ENCODE results near the gene ANK3. TPM values are rescaled to one million over a fixed set of nuclear protein-coding genes. Genes with fewer than 3 reads are reported as not detected.

ANK3 gene
- total and polyA plus RNA-seq, 7 donors: 10.8 to 86.7 (median 42.5) TPM

DNA sequence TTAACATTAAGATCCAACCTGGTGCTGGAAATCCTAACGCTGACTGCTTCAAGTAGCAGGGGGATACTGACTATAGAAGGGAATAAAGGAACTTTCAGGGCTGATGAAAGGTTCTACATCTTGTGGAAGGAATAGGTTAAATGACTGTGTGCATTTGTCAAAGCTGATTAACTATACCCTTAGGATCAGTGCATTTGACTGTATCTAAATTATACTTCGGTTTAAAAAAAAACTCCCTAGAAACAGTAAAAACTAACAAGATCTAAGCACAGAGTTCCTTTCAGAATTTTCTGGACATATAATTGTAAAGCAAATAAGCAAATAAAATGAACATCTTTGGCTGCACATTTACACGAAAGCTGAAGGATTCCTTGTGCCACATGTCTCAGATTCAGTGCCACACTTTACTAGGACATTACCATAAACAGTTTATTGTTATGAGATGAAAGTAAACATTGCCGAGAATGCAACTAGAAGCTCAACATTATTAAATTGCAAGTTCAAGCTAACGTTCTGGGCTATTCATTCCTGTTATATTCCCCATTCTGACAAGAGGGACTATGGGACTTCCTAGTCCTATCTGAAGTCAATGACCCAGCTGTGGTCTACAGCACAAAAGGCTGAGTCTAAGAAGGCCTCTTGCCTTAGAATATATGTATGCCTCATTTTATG lies 20.7 kb downstream of the ANK3 start:
- Histone ChIP-seq H3K27ac (no peak overlapping the region), H3K4me1 (peaks cover 0 to 14% (median 7%) of the 10 kb centered on the region in 4 donors), H3K4me3 (no peak overlapping the region), H3K9me3 (no peaks in the 10 kb centered on the region), H3K36me3 (no peaks in the 10 kb centered on the region), H3K27me3 (no peaks in the 10 kb centered on the region)
- TF ChIP-seq, protein P1, sequence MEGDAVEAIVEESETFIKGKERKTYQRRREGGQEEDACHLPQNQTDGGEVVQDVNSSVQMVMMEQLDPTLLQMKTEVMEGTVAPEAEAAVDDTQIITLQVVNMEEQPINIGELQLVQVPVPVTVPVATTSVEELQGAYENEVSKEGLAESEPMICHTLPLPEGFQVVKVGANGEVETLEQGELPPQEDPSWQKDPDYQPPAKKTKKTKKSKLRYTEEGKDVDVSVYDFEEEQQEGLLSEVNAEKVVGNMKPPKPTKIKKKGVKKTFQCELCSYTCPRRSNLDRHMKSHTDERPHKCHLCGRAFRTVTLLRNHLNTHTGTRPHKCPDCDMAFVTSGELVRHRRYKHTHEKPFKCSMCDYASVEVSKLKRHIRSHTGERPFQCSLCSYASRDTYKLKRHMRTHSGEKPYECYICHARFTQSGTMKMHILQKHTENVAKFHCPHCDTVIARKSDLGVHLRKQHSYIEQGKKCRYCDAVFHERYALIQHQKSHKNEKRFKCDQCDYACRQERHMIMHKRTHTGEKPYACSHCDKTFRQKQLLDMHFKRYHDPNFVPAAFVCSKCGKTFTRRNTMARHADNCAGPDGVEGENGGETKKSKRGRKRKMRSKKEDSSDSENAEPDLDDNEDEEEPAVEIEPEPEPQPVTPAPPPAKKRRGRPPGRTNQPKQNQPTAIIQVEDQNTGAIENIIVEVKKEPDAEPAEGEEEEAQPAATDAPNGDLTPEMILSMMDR (IDR thresholded peaks at IDR 0.05): no peak
- TF ChIP-seq EP300 (IDR thresholded peaks at IDR 0.05): no peak
- no peak for TF ChIP-seq POLR2A (IDR thresholded peaks at IDR 0.05)
- no peak for TF ChIP-seq POLR2AphosphoS5 (IDR thresholded peaks at IDR 0.05)
- intact Hi-C loops (cut with DNase I): no loop called here
- DNase-seq: no peak
- 36 to 69% methylated on average over 5 of the region's 5 CpGs for WGBS, 2 donors

DNA sequence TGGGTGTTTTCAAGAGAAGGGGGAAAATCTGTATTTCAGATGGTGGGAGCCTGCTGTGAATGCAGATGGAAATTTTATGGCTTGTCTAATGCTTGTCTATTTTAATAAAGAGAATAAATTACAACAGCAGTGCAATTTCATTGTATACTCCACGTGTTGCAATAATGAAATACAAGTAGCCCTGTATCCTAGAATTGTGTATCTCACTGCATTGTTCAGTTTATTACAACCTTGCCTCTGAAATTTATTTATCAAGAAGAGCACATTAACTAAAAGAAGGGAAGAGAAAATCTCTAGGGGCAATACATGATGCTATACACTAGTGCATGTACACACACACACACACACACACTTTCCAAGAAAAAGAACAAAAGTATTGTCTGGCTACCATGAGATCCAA lies 21.8 kb downstream of the ANK3 start:
- no peak for DNase-seq
- Histone ChIP-seq H3K36me3 (no peaks in the 10 kb centered on the region), H3K4me1 (peaks cover 0 to 14% (median 7%) of the 10 kb centered on the region in 4 donors), H3K4me3 (no peak overlapping the region), H3K27ac (no peak overlapping the region), H3K9me3 (no peaks in the 10 kb centered on the region), H3K27me3 (no peaks in the 10 kb centered on the region)
- intact Hi-C loops (cut with DNase I): no loop called here
- TF ChIP-seq, protein P1 (IDR thresholded peaks at IDR 0.05): no peak
- no peak for TF ChIP-seq POLR2A (IDR thresholded peaks at IDR 0.05)
- TF ChIP-seq POLR2AphosphoS5 (IDR thresholded peaks at IDR 0.05): no peak
- no peak for TF ChIP-seq EP300 (IDR thresholded peaks at IDR 0.05)
- WGBS, 2 donors: 46 to 70% methylated on average over 1 of the region's 1 CpG

DNA sequence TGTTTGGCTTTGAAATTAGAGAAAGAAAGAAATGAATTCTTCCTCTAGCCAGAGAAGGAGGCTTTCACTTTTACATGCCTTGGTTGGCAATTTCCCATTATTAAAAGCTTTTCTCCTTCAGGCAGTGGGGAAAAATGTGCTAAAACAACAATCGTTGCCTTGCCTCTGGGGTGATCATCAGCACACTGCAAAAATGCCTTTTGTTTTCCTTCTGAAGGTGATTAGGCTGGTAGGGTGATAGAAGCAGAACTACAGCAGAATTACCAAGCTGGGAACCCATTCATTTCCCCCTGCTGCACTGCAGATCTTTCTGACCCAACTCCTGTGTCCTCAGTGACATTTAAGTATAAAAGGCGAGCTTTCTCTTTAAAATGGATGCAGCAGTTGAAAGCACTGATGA lies 22.2 kb downstream of the ANK3 start:
- Histone ChIP-seq H3K36me3 (no peaks in the 10 kb centered on the region), H3K27ac (peak overlapping the region in 3 of 4 donors; percentile 45 to 51 (median 46)), H3K4me3 (peak overlapping the region in 2 of 4 donors; percentile 4 to 18), H3K27me3 (no peaks in the 10 kb centered on the region), H3K9me3 (no peaks in the 10 kb centered on the region), H3K4me1 (peaks cover 0 to 14% (median 7%) of the 10 kb centered on the region in 4 donors)
- TF ChIP-seq POLR2AphosphoS5 (IDR thresholded peaks at IDR 0.05): no peak
- TF ChIP-seq, protein P1 (IDR thresholded peaks at IDR 0.05): no peak
- TF ChIP-seq EP300 (IDR thresholded peaks at IDR 0.05): no peak
- TF ChIP-seq POLR2A (IDR thresholded peaks at IDR 0.05): no peak
- 80 to 93% methylated on average over 2 of the region's 2 CpGs for WGBS, 2 donors
- no peak for DNase-seq
- intact Hi-C loops (cut with DNase I): no loop called here

DNA sequence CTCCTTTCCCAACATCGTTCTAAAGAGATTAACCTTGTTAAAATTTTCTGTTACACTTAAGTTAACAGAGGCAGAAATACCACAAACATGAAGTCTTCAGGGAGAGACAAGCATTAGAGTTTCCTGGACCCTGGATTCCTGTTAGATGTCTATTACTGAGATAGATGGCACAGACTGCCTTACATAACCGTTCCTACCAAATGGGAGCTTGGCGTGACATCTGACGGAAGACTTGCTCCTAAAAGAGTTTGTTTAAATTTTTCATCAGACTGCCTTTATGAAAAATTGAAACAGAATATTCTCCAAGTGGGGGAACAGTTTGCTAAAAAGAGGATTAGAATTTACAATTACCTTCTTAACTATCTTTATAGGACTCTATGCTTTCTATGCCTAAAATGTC lies 22.7 kb downstream of the ANK3 start:
- Histone ChIP-seq H3K27me3 (no peaks in the 10 kb centered on the region), H3K27ac (peak overlapping the region in 3 of 4 donors; percentile 45 to 51 (median 46)), H3K4me3 (peak overlapping the region in 2 of 4 donors; percentile 4 to 18), H3K36me3 (no peaks in the 10 kb centered on the region), H3K9me3 (no peaks in the 10 kb centered on the region), H3K4me1 (peaks cover 0 to 14% (median 7%) of the 10 kb centered on the region in 4 donors)
- intact Hi-C loops (cut with DNase I): no loop called here
- WGBS, 2 donors: 85 to 96% methylated on average over 4 of the region's 4 CpGs
- TF ChIP-seq, protein P1 (IDR thresholded peaks at IDR 0.05): no peak
- no peak for DNase-seq

DNA sequence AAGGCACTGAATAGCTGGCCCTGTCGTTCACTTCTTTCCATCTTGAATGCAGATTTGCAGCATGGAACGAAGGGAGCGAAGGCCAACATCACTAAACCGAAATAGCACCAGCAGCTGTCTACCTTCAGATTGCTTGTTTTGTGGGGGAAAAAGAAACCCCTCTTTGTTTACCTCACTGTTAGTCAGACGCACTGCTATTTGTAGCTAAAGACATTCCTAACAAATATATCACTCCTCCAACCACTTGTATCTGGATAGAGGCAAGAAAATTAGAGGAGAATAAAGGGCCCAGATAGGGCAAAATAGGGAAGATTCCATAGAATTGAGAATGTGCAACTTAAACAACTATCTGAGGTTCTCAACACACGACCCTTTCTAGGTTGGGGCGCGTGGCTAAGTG lies 26.5 kb downstream of the ANK3 start:
- TF ChIP-seq EP300 (IDR thresholded peaks at IDR 0.05) (no peak), POLR2A (IDR thresholded peaks at IDR 0.05) (no peak), POLR2AphosphoS5 (IDR thresholded peaks at IDR 0.05) (no peak)
- TF ChIP-seq, protein P1 (IDR thresholded peaks at IDR 0.05): no peak
- H3K36me3 ChIP-seq: no peaks in the 10 kb centered on the region
- H3K4me1 ChIP-seq: peaks cover 0 to 14% (median 7%) of the 10 kb centered on the region in 4 donors
- no peaks in the 10 kb centered on the region for H3K9me3 ChIP-seq
- DNase-seq: no peak
- WGBS, 2 donors: 82 to 86% methylated on average over 8 of the region's 8 CpGs
- H3K27me3 ChIP-seq: no peaks in the 10 kb centered on the region
- no peak overlapping the region for H3K27ac ChIP-seq
- intact Hi-C loops (cut with DNase I): no loop called here
- no peak overlapping the region for H3K4me3 ChIP-seq

Data from sigmoid colon (tissue), 7 donors.